Neural progenitor cell (in vitro differentiated cells): ENCODE measurements around the gene NCOA3.

Experiments used
- CTCF ChIP-seq: fragments of 200-600 bp; sonication (generic); IDR thresholded peaks from 2 replicates; pipeline ENCODE4 v1.5.1; 2017; ENCODE audit warnings: antibody characterized with exemption, mild to moderate bottlenecking
- EZH2 ChIP-seq: fragments of 200-600 bp; sonication (generic); IDR thresholded peaks from 2 replicates; pipeline ENCODE4 v1.6.1; 2017; ENCODE audit warnings: antibody characterized with exemption, mild to moderate bottlenecking, moderate library complexity

GRCh38 chr20:47606414-47606982, 104.8 kb downstream of the NCOA3 start:
- TF ChIP-seq CTCF, result no peak
- no peak for TF ChIP-seq EZH2
